ENCODE results near the gene NENF.

The NENF gene

GRCh38 chr1:212482637-212483441, 50.1 kb downstream of the NENF start:
- no peak for DNase-seq

GRCh38 chr1:212484701-212485570, 52.2 kb downstream of the NENF start:
- DNase-seq, result no peak

GRCh38 chr1:212485571-212485912, 52.8 kb downstream of the NENF start:
- no peak for DNase-seq

GRCh38 chr1:212485913-212486618, 53.3 kb downstream of the NENF start:
- no peak for DNase-seq

GRCh38 chr1:212486619-212486975, 53.9 kb downstream of the NENF start:
- DNase-seq, result no peak

GRCh38 chr1:212487286-212487685, 54.6 kb downstream of the NENF start:
- DNase-seq, result no peak

- DNase-seq, result no peak
These were observed 55.2 kb downstream of the NENF start for GRCh38 chr1:212487774-212488435.

GRCh38 chr1:212488436-212489283, 55.9 kb downstream of the NENF start:
- DNase-seq, result peak; percentile 75

GRCh38 chr1:212489284-212489859, 56.7 kb downstream of the NENF start:
- DNase-seq, result no peak

- DNase-seq, result no peak
These were observed 57.6 kb downstream of the NENF start for GRCh38 chr1:212490276-212490675.

- no peak for DNase-seq
These were observed 58.7 kb downstream of the NENF start for GRCh38 chr1:212491454-212491853.
